ENCODE data around the gene ELN.

DNA sequence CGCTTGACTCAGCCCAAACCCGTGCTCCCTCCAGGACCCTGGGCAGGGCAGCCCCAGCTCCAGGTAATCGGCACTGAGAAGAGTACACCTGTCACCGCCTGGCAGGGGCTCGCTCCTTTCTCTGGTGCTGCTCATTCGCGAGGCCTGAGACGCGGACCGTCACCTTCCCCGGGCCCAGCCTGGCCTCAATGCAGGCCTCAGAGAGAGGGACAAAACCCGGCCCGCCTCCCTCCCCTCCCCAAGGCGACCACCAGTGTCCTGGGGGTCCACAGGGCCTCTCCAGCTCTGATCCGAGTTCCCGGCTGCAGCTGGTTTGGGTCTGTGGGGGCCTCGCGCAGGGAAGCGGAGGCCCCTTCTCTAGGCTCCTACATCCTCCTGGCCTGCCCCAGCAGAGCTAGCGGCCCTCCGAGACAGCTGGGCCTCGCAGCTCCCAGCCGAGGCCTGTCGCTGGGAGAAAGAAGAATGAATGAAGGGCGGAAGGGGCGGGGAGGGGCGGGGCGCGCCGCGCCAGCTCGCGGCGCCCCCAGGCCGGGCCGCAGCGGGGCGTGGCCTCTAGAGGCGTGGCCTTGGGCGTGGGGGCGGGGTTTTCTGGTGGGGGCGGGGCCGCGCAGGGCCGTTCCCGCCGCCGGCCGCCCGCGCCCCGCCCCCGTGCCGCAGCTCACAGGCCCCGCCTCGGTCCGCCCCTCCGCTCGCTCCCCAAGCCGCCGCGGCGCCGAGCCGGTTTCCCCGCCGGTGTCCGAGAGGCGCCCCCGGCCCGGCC, 55.3 kb downstream of the ELN start, which contains the start of gene LIMK1:
- TF ChIP-seq POLR2A (IDR thresholded peaks at IDR 0.05; ENCODE audit: low read length) (no peak), GATA1 (IDR thresholded peaks at IDR 0.05; ENCODE audit: low read depth, low read length) (no peak)

Measured in erythroblast (primary cell).